ENCODE results near the gene PPP1CA.

PPP1CA gene

DNA sequence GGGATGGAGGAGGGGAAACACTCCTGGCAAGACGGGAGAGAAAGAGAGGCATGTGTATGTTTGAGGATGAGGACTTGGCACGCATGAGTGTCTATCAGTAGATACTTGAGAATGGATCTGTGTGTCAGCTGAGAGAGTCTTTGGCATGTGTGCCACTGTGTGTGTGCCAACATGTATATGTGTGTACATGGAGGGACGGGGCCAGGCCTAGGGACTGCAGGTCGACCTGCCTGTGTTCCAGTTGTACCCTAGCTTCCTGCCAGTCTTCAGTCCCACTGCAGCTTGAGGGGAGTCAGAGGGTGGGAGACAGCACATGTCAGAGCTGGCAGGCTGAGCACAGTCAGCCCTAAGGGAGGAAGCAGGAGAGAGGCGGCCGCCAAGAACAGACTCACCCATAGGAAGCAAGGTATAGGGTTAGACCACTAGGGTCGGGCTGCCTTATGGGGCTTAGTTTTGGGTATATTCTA is 33.9 kb downstream of the PPP1CA start:
- H3K36me3 Mint-ChIP-seq (ENCODE audit: low read depth), result no peaks in the 10 kb centered on the region
- H3K27me3 Mint-ChIP-seq, result peaks cover 16% of the 10 kb centered on the region
- H3K4me3 Mint-ChIP-seq, result no peak overlapping the region
- no peaks in the 10 kb centered on the region for H3K9me3 Mint-ChIP-seq
- H3K4me1 Mint-ChIP-seq (ENCODE audit: low read depth), result peaks cover 71% of the 10 kb centered on the region
- H3K27ac Mint-ChIP-seq, result no peak overlapping the region

DNA sequence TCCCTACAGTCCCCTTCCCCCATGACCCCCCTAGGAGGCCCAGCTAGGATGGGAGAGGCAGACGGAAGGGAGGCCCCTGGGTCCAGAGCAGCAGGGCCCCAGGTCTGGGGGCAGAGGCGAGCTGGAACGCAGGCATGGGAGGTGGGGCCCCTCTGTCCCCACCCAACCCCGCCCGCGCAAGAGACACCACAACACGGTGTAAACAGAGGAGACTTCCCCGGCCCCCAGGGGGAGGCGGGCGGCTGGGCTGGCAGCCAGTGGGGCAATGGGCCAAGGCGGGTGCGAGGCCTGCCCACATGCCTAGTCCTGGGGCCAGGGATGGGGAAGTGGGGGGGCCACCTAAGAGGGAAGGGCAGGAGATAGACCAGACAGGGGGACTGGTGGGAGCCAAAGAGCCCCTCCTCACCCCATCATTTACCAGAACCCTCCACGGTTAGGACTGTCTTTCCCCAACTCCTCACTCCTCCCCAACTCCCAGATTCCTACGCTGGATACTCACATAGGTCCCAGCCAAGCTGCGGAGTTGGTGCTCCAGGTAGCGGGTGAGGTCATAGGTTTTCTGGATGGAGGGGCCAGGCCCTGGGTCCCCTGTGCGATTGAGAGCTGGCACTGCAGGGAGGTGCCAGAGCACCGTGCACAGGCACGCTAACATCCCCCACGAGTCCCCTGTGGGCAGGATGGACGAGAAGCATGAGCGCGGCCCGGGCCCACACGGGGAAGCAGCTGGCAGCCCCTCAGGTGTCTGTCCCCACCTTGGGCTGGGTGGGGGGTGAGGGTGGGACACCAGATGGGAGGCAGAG is 34.5 kb downstream of the PPP1CA start:
- Mint-ChIP-seq H3K4me1 (ENCODE audit: low read depth) (peaks cover 71% of the 10 kb centered on the region), H3K36me3 (ENCODE audit: low read depth) (no peaks in the 10 kb centered on the region), H3K9me3 (no peaks in the 10 kb centered on the region), H3K27me3 (peaks cover 16% of the 10 kb centered on the region), H3K27ac (no peak overlapping the region), H3K4me3 (no peak overlapping the region)

DNA sequence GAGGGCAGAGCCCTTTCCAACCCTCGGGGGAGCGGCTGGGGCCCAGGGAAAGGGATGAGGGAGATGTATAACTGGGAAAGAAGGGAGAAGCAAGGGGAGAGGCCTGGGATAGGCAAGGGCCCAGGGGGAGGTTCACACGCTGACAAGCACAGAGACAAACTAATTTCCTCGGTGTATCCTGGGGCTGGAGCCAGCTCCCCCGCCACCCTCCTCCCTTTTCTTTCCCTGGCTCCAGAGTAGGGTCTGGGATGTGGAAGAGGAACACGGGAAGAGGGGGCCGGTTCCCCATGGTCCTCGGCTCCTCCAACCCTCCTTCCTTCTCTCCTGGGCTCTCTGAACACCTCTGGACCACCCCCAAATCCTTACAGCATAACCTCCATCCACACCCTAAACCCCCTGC is 35.1 kb downstream of the PPP1CA start:
- Mint-ChIP-seq H3K36me3 (ENCODE audit: low read depth) (no peaks in the 10 kb centered on the region), H3K4me3 (no peak overlapping the region), H3K27ac (peak overlapping the region; percentile 49), H3K4me1 (ENCODE audit: low read depth) (peaks cover 67% of the 10 kb centered on the region), H3K27me3 (peaks cover 11% of the 10 kb centered on the region), H3K9me3 (no peaks in the 10 kb centered on the region)

DNA sequence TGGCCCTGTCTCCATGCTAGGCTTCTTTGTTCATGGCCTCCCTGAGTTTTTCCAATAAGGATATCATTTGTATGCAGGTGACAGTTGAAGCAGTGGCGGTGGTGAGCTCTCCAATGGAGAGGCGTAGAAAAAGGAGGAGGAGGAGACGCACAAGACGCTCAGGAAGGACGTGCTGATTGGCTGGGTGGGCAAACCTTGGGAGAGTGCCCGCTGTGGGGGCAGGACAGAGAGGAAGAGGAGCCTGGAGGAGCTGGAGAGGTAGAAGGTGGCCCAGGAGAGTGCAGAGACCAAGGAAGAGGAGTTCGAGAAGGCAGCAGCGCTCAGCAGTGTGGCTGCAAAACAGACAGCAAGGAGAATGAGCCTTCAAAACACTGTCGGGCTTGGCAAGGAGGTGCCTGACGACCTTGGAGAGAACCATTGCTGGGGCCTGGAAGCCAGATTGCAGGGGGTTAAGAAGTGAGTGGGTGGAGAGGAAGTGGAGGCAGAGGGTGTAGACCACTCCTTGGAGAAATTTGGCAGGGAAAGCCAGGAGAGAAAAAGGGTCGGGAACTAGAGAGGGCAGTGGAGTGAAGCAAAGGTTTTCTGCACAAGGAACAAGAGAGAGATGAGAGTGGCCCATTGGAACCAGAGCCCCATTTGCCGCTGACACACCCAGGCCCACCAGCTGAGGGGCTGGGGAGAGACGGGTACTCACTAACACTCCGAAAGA is 35.8 kb downstream of the PPP1CA start:
- Mint-ChIP-seq H3K4me3 (no peak overlapping the region), H3K27me3 (peaks cover 5% of the 10 kb centered on the region), H3K9me3 (no peaks in the 10 kb centered on the region), H3K36me3 (ENCODE audit: low read depth) (no peaks in the 10 kb centered on the region), H3K4me1 (ENCODE audit: low read depth) (peaks cover 60% of the 10 kb centered on the region), H3K27ac (peak overlapping the region; percentile 49)

DNA sequence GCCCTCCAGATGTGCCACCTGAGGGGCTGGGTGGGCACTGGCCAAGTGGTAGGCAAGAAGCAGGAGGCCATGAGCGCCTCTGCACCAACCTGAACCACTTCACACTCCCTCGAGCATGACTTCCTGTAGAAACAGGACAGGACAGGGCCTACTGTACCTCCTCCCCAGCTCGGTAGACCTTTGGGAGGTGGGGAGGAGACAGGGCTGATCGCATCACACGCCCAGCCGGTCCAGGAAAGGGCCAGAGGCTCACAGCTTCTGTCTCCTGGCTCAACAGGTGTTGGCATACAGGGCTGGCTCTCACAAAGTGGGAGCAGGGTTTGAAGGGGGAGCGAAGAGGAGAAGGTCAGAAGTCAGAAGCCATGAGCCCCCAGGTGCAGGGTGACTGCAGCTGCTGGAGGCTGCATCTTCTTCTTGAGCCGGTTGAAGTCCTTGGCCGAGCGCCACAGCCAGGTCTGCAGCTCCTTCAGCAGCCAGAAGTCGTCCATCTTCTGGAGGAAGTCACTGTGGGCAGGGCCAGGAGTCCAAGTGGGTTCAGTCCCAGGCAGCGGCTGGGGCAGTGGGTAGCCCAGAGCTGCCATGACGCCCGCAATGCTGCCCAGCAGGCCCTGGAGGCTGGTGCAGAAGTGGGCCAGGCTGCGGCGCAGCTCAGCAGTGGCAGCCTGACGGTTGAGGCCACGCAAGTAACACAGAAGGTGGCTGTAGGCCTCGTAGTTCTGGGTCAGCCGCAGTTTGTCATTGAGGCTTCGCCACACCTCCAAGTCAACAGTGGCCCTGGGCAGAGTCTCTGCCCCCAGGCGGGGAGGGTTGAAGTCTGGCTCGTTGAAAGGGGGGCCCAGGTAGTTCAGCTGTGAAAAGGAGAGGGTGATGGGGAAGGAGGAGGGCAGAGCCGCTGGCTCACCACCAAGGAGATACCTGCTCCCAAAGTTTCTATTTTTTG is 36.6 kb downstream of the PPP1CA start:
- Mint-ChIP-seq H3K36me3 (ENCODE audit: low read depth) (no peaks in the 10 kb centered on the region), H3K27ac (peak overlapping the region; percentile 27), H3K4me3 (no peak overlapping the region), H3K27me3 (no peaks in the 10 kb centered on the region), H3K9me3 (no peaks in the 10 kb centered on the region), H3K4me1 (ENCODE audit: low read depth) (peaks cover 52% of the 10 kb centered on the region)

DNA sequence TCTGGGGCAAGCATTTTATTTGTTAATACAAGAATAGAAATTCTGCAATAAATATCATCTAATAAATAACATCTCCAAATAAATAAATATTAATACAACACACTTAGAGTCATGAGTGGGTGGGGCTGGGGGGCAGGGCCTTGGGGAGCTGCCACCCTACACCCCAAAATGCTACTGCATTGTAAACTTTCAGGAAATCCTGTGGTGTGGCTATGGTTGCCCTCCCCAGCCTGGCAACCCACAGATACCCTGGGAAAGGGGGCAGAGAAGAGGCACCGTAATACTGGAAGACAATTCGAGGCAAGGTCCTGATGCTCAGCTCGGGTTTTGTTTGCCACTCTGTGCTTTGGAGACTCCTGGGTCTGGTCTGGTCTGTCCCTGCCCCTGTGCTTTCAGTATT is 37.5 kb downstream of the PPP1CA start:
- H3K9me3 Mint-ChIP-seq, result no peaks in the 10 kb centered on the region
- peaks cover 44% of the 10 kb centered on the region for H3K4me1 Mint-ChIP-seq (ENCODE audit: low read depth)
- no peaks in the 10 kb centered on the region for H3K27me3 Mint-ChIP-seq
- no peaks in the 10 kb centered on the region for H3K36me3 Mint-ChIP-seq (ENCODE audit: low read depth)
- H3K27ac Mint-ChIP-seq, result no peak overlapping the region
- no peak overlapping the region for H3K4me3 Mint-ChIP-seq

DNA sequence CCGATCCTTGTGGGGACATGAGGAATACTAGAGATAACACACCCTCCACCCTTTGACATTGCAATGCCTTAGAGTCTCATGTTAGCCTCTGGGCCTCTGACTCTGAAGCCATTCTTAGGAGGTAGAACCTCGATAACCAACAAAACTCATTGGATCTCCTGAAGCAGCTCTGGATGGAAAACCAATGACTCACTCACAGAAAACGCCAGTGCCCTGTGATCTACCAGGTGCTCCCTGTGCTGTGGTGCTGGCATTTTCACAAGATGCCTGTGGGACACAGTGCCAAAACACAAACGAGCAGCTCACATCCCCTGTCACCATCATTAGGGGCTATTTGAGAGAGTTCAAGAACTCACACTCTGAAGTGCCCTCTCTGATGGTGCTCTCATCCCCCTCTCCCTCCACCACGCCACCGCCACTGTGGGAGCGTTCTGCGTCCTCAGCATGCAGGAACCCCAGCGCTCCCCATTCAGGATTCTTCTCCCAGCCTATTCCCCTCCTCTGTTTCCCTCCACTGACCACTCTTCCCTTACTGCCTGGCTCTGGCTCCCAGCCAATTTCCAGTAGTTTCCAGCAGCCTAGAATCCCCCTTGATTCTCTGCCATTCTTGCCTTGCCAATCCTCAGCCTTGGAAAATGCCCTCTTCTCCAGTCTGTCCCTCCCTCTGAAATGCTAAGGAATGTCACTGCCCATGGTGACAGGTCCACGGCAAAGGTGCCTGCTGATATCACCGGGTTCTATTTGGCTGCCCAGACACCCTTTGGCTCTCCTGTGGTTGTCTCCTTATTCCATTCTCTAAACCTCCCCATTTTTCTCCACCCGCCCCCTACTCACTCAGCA is 43.6 kb downstream of the PPP1CA start:
- H3K36me3 Mint-ChIP-seq (ENCODE audit: low read depth), result no peaks in the 10 kb centered on the region
- H3K27me3 Mint-ChIP-seq, result no peaks in the 10 kb centered on the region
- H3K4me3 Mint-ChIP-seq, result no peak overlapping the region
- no peak overlapping the region for H3K27ac Mint-ChIP-seq
- H3K4me1 Mint-ChIP-seq (ENCODE audit: low read depth), result peaks cover 52% of the 10 kb centered on the region
- no peaks in the 10 kb centered on the region for H3K9me3 Mint-ChIP-seq

DNA sequence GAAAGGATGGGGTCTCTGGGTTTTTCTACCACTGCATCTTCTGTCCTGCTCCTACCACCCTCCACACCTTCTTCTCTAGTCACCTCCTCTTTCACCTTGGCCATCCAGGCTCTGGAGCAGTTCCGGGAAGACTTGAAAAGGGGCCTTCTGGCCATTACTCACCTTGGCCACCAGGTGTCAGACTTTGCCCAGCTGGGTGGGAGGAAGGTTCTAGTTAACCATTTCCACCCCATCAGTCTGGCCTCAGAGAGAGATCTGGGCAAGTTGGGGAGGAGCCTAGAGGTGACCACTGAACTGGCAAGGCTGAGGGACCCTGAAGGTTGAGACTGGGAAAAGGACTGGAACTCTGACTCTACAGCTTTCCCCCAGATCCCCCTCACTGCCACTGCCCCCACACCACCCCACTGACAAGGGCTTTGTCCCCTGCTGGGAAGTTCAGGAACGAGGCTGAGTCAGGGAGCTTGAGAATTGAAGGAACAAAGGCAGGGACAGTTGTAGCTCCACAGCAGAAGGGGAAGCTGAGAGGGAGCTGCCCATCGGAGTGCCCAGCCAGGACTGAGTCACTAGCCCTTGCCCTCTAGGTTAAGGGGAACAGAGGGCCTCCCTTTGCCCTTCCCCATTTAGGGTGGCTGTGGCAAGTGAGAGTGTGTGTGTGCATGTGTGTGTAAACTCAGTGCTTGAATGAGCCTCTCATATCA is 44.6 kb downstream of the PPP1CA start:
- peaks cover 54% of the 10 kb centered on the region for H3K4me1 Mint-ChIP-seq (ENCODE audit: low read depth)
- peak overlapping the region; percentile 14 for H3K4me3 Mint-ChIP-seq

DNA sequence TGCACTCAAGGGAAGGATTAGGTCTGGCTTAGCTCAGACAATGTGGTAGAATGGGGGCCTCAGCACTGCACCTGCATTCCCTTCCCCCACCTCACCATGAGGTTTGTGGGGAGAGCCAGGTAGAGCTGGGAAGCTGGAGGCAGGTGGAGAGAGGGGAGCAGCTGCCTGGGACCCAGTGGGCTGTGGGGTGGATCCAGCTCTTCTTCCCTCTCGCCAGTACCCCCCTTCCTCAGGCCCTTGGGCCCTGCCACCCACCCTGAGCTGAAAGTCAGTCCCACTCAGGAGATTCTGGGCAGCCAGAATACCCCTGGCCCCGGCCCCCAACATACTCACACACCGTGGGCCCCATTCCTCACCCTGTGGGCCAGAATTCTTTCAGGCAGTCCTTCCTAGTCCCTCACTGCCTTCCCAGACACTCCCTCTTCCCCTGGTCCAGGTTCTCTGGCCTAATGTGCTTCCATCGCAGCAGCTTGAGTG is 45.2 kb downstream of the PPP1CA start:
- peaks cover 60% of the 10 kb centered on the region for H3K4me1 Mint-ChIP-seq (ENCODE audit: low read depth)
- no peaks in the 10 kb centered on the region for H3K9me3 Mint-ChIP-seq
- H3K36me3 Mint-ChIP-seq (ENCODE audit: low read depth), result no peaks in the 10 kb centered on the region
- peak overlapping the region; percentile 52 for H3K27ac Mint-ChIP-seq
- H3K4me3 Mint-ChIP-seq, result peak overlapping the region; percentile 14
- no peaks in the 10 kb centered on the region for H3K27me3 Mint-ChIP-seq

More for the DNA sequence above, 44.6 kb downstream of the PPP1CA start:
- Mint-ChIP-seq H3K9me3 (no peaks in the 10 kb centered on the region), H3K27me3 (no peaks in the 10 kb centered on the region), H3K36me3 (ENCODE audit: low read depth) (no peaks in the 10 kb centered on the region), H3K27ac (peak overlapping the region; percentile 52)

DNA sequence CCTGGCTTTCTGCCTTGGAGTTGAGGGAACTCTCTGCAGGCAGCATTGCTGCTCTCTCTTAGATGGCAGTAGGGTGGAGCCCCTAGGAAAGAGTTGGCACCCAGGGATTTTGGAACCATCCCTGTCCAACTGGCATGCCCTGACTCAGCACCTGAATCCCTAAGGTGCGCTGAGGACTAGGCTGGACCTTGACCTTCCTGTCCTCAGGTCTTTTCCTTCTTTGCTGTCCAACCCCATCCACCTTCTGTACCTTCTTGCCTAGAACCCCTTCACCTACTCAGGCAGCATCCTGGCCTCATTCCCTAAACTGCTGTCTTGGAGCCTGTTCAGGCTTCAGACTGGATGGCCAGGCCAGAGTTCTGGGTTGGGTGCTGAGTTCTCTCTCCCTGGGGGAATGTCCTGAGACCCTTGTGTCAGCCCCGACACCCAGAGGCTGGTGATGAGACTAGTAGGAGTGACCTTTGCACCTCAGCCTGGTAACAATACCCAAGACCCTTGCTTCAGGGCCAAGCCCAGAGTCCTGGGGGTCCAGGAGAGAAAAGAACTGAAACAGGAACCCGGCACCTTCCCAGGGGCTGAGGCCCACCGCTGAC is 45.8 kb downstream of the PPP1CA start:
- no peaks in the 10 kb centered on the region for H3K27me3 Mint-ChIP-seq
- no peaks in the 10 kb centered on the region for H3K36me3 Mint-ChIP-seq (ENCODE audit: low read depth)
- no peak overlapping the region for H3K27ac Mint-ChIP-seq
- H3K4me1 Mint-ChIP-seq (ENCODE audit: low read depth), result peaks cover 65% of the 10 kb centered on the region
- H3K4me3 Mint-ChIP-seq, result no peak overlapping the region
- H3K9me3 Mint-ChIP-seq, result no peaks in the 10 kb centered on the region

DNA sequence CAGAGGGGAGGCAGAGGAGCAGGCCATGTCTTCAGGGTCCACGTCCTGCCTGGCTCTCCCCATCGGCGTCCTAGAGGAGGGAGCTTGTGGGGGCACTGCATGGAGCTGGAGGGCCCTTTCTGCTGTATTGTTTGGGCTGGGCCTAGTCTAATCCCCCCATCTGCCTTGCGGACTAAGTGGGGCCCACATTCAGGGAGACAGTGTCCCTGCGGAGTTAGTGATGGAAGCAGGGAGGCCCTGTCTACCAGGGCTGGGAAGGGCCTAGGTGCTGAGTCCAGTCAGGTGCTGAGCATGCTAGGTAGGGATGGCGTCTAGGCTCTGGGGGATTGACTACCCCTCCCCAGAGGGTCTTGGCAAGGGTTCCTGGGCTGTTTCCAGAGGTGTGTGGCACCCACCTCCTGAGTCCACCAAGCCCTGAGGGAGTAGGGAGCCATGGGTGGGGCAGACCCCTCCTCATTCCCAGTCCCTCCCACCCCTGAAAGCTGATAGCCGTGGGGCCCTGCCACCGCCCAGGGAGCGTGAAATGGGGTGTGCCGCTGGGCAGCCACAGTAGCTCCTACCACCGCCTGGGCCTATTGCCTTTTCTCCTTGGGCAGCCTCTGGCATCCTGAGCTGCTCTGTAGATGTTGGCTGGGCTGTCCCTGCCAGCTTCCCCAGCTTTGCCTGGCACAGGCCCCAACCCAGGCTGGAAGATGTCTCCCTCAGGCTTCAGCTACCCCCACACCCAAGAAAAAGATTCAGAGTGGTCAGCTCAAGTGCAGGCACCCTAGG is 46.5 kb downstream of the PPP1CA start:
- Mint-ChIP-seq H3K27ac (peak overlapping the region; percentile 98), H3K4me3 (no peak overlapping the region), H3K9me3 (no peaks in the 10 kb centered on the region), H3K27me3 (no peaks in the 10 kb centered on the region), H3K4me1 (ENCODE audit: low read depth) (peaks cover 66% of the 10 kb centered on the region), H3K36me3 (ENCODE audit: low read depth) (no peaks in the 10 kb centered on the region)

DNA sequence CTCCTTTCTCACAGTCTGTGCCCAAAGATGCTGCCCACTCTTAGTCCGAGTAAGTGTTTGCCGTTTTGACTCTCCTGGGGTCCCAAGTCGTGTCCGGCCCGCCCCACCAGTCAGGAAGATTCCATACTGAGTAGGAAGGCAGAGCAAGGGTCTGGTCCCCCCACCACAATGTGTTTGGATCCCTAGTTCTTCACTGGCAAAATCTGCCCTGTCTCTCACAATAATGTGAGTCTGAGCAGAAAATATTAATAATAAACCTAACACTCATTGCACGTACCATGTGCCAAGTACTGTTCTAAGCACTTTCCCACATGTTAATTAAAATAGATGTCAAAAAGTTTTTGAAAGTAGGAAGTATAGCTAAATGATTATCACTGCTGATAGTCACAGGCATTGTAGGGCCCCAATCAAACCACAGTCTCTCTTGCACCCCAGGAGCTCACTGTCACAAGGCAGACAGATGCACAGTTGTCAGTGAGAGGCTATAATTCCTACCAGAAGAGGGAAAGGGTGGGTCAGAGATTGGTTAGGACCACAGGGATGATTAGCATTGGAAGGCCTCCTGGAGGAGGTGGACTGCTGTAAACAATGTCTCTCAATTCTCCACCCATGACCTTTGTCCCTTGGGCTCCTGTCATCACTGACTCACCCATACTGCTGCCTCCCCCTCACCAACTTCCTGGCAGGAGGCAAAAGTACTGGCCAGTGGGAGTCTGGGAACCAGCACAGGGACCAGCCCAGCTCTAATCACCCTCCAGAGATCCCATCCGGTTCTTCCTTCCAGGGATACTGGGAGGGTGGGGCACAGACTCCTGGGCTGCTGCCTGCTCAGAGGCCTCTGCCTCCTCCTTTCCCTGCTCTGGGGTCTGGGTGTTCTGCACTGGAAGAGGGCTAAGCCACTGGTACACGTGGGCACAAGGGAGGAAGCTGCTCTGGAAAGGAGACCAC is 47.3 kb downstream of the PPP1CA start:
- H3K4me3 Mint-ChIP-seq, result peak overlapping the region; percentile 99
- peak overlapping the region; percentile 98 for H3K27ac Mint-ChIP-seq
- no peaks in the 10 kb centered on the region for H3K27me3 Mint-ChIP-seq
- no peaks in the 10 kb centered on the region for H3K9me3 Mint-ChIP-seq
- H3K4me1 Mint-ChIP-seq (ENCODE audit: low read depth), result peaks cover 69% of the 10 kb centered on the region
- H3K36me3 Mint-ChIP-seq (ENCODE audit: low read depth), result no peaks in the 10 kb centered on the region
